Skeletal muscle cell (primary cell): ENCODE results near the gene PIK3IP1.
"Not testable (repeated sequence)": the region's sequence is repeated elsewhere in the genome, so short reads cannot be mapped to it uniquely, and the experiment has no call there.

ENCODE experiments used
- DNase-seq: peaks from one replicate; pipeline ENCODE4 v3.0.0-alpha.2; 2010; ENCODE audit warnings: low read depth
- H3K4me3 ChIP-seq: 2 replicates; pipeline ENCODE4 v1.5.1; 2011; ENCODE audit warnings: low read depth, mild to moderate bottlenecking, control low read depth, low read length, moderate library complexity

The PIK3IP1 gene

GRCh38 chr22:31292236-31292989, at the start of gene PIK3IP1:
Gene PIK3IP1, minus strand, starts transcription at chr22:31292488. Its CDS starts 144 bp downstream, at chr22:31292344.
- peak within 1 kb of the TSS; percentile 71 for H3K4me3 ChIP-seq
- DNase-seq, result peak; percentile 50

GRCh38 chr22:31341386-31342088, 49.2 kb upstream of the PIK3IP1 start:
- no peak overlapping the region for H3K4me3 ChIP-seq
- DNase-seq, result no peak

- no peak overlapping the region for H3K4me3 ChIP-seq
- no peak for DNase-seq
Observed at GRCh38 chr22:31340765-31341247, 48.5 kb upstream of the PIK3IP1 start.

GRCh38 chr22:31340360-31340759, 48.1 kb upstream of the PIK3IP1 start:
- DNase-seq, result no peak

GRCh38 chr22:31339148-31339832, 47.0 kb upstream of the PIK3IP1 start:
- no peak overlapping the region for H3K4me3 ChIP-seq
- no peak for DNase-seq

More at GRCh38 chr22:31340360-31340759, 48.1 kb upstream of the PIK3IP1 start:
- no peak overlapping the region for H3K4me3 ChIP-seq

GRCh38 chr22:31337178-31337577, 44.9 kb upstream of the PIK3IP1 start:
- H3K4me3 ChIP-seq, result no peak overlapping the region
- DNase-seq, result no peak

GRCh38 chr22:31334329-31334728, 42.0 kb upstream of the PIK3IP1 start:
- H3K4me3 ChIP-seq, result no peak overlapping the region
- DNase-seq, result no peak

- H3K4me3 ChIP-seq, result no peak overlapping the region
- no peak for DNase-seq
Observed at GRCh38 chr22:31333641-31334040, 41.4 kb upstream of the PIK3IP1 start.

- no peak for DNase-seq
- no peak overlapping the region for H3K4me3 ChIP-seq
Observed at GRCh38 chr22:31332886-31333285, 40.6 kb upstream of the PIK3IP1 start.

- H3K4me3 ChIP-seq, result no peak overlapping the region
- no peak for DNase-seq
Observed at GRCh38 chr22:31332010-31332409, 39.7 kb upstream of the PIK3IP1 start.

- DNase-seq, result no peak
- H3K4me3 ChIP-seq, result no peak overlapping the region
Observed at GRCh38 chr22:31329453-31330215, 37.3 kb upstream of the PIK3IP1 start.

GRCh38 chr22:31329029-31329428, 36.7 kb upstream of the PIK3IP1 start:
- no peak for DNase-seq
- no peak overlapping the region for H3K4me3 ChIP-seq

- no peak overlapping the region for H3K4me3 ChIP-seq
- no peak for DNase-seq
Observed at GRCh38 chr22:31328544-31328960, 36.3 kb upstream of the PIK3IP1 start.

GRCh38 chr22:31327806-31328543, 35.7 kb upstream of the PIK3IP1 start:
- H3K4me3 ChIP-seq, result no peak overlapping the region
- DNase-seq, result no peak

- no peak overlapping the region for H3K4me3 ChIP-seq
- DNase-seq, result no peak
Observed at GRCh38 chr22:31326877-31327276, 34.6 kb upstream of the PIK3IP1 start.

GRCh38 chr22:31323578-31324550, 31.6 kb upstream of the PIK3IP1 start:
- DNase-seq, result no peak
- H3K4me3 ChIP-seq, result no peak overlapping the region

- DNase-seq, result no peak
- no peak overlapping the region for H3K4me3 ChIP-seq
Observed at GRCh38 chr22:31321421-31321820, 29.1 kb upstream of the PIK3IP1 start.

- not testable (repeated sequence) for DNase-seq, H3K4me3 ChIP-seq
Observed at GRCh38 chr22:31314220-31314619, 21.9 kb upstream of the PIK3IP1 start.
